AG09319 (cell line): ENCODE results near the gene IGFBP6.

Experiments
- DNase-seq: peaks from one replicate; pipeline ENCODE4 v3.0.0-alpha.2; 2010; ENCODE audit warnings: low read depth; ENCODE audit errors: extremely low read depth
- TF ChIP-seq, protein P1 (sequence below): IDR thresholded peaks from 2 replicates; pipeline ENCODE4 v1.5.1; 2011; ENCODE audit warnings: low read depth, mild to moderate bottlenecking, inconsistent platforms, low read length, moderate library complexity

The IGFBP6 gene

GRCh38 chr12:53065975-53066931, 31.2 kb upstream of the IGFBP6 start:
- TF ChIP-seq, protein P1, sequence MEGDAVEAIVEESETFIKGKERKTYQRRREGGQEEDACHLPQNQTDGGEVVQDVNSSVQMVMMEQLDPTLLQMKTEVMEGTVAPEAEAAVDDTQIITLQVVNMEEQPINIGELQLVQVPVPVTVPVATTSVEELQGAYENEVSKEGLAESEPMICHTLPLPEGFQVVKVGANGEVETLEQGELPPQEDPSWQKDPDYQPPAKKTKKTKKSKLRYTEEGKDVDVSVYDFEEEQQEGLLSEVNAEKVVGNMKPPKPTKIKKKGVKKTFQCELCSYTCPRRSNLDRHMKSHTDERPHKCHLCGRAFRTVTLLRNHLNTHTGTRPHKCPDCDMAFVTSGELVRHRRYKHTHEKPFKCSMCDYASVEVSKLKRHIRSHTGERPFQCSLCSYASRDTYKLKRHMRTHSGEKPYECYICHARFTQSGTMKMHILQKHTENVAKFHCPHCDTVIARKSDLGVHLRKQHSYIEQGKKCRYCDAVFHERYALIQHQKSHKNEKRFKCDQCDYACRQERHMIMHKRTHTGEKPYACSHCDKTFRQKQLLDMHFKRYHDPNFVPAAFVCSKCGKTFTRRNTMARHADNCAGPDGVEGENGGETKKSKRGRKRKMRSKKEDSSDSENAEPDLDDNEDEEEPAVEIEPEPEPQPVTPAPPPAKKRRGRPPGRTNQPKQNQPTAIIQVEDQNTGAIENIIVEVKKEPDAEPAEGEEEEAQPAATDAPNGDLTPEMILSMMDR: peak; percentile 84
- DNase-seq: no peak

GRCh38 chr12:53067074-53067992, 30.1 kb upstream of the IGFBP6 start:
- no peak for DNase-seq
- TF ChIP-seq, protein P1: no peak

- TF ChIP-seq, protein P1: no peak
- no peak for DNase-seq
These were observed 29.3 kb upstream of the IGFBP6 start for GRCh38 chr12:53067993-53068770.

DNA sequence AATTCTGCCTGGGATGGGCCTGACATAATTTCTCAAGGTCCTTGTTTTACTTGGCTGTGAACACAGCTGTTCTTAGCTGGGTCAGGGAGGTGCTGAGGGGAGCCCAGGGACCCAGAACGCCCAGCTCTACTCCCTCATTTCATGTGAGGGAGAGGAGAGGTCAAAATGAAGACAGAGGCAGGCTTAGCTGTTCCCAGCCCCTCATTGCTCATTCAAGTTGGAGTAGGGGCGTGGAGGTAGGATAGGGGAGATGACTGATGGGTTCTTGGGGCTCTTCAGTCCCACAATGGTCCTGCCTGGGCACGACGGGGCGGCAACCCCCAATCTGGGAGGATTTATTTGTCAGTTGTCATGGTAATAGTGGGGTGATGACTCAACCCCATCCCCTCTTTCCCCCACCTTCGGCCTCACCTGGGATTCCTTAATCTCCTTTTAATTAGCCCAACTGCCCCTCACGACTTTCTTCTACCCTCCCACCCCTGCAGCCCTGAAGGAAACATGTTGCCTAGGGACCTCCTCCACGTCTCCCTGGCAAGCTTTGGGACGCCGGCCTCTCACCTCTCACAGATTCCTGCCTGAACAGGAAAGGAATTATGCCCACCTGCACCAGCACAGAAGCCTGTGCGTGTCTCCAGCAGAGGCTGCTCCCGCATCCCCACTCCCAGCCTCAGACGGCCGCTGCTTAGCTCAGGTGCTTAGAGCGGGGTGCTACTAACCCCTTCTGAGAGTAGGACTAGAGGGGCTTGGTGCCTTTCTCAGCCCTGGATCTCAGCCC, 28.5 kb upstream of the IGFBP6 start:
- no peak for DNase-seq
- TF ChIP-seq, protein P1: no peak

GRCh38 chr12:53069621-53070410, 27.7 kb upstream of the IGFBP6 start:
- DNase-seq: no peak
- TF ChIP-seq, protein P1: no peak
